Osteoblast (primary cell): Measurements from ENCODE around the gene HOOK1. TPM values are rescaled to one million over a fixed set of nuclear protein-coding genes. Genes with fewer than 3 reads are reported as not detected.

Experiments
- DNase-seq: peaks from one replicate; pipeline ENCODE4 v3.0.0; 2011; ENCODE audit warnings: low spot score, mixed read lengths; ENCODE audit not compliant: insufficient read length; ENCODE audit errors: missing footprints
- H2AFZ ChIP-seq: 2 replicates; pipeline ENCODE4 v1.6.0; 2011; ENCODE audit warnings: mild to moderate bottlenecking, low read length
- H3K27ac ChIP-seq: 2 replicates; pipeline ENCODE4 v1.5.1; 2011; ENCODE audit warnings: mild to moderate bottlenecking, low read depth, low read length, moderate library complexity
- H3K27me3 ChIP-seq: 2 replicates; pipeline ENCODE4 v1.6.0; 2012; ENCODE audit warnings: mild to moderate bottlenecking, control low read depth, inconsistent platforms, low read length, moderate library complexity; ENCODE audit not compliant: insufficient read depth
- H3K36me3 ChIP-seq: 2 replicates; pipeline ENCODE4 v1.5.1; 2011; ENCODE audit warnings: mild to moderate bottlenecking, low read length, control low read depth, moderate library complexity; ENCODE audit not compliant: insufficient read depth
- H3K4me1 ChIP-seq: 2 replicates; pipeline ENCODE4 v1.5.1; 2011; ENCODE audit warnings: mild to moderate bottlenecking, low read length, control low read depth, moderate library complexity; ENCODE audit not compliant: insufficient read depth
- H3K4me2 ChIP-seq: 2 replicates; pipeline ENCODE4 v1.6.0; 2011; ENCODE audit warnings: mild to moderate bottlenecking, low read length; ENCODE audit not compliant: insufficient read depth
- H3K4me3 ChIP-seq: fragments of 200-600 bp; sonication (generic); 3 replicates; pipeline ENCODE4 v1.5.1; 2012; ENCODE audit warnings: mild to moderate bottlenecking, low read length, inconsistent platforms; ENCODE audit not compliant: insufficient read depth
- H3K79me2 ChIP-seq: 2 replicates; pipeline ENCODE4 v1.6.0; 2012; ENCODE audit warnings: mild to moderate bottlenecking, low read length, control low read depth, inconsistent platforms; ENCODE audit not compliant: insufficient read depth
- H3K9me3 ChIP-seq: 2 replicates; pipeline ENCODE4 v1.5.1; 2011; ENCODE audit warnings: low read depth, low read length, control low read depth
- H4K20me1 ChIP-seq: 2 replicates; pipeline ENCODE4 v1.6.0; 2012; ENCODE audit warnings: mild to moderate bottlenecking, low read length, control low read depth; ENCODE audit not compliant: insufficient read depth
- total RNA-seq: library from RNA; depleted of rRNA; stranded (reverse); fragments of >200 nt; gene quantifications from 2 replicates; pipeline ENCODE4 v1.2.3, GENCODE V29; 2012
- TF ChIP-seq, protein P1 (sequence below): IDR thresholded peaks from 2 replicates; pipeline ENCODE4 v1.5.1; 2011; ENCODE audit warnings: mild to moderate bottlenecking, low read depth, low read length, moderate library complexity; ENCODE audit errors: extremely low read depth

HOOK1 gene
- total RNA-seq, 1 donor: not detected

DNA sequence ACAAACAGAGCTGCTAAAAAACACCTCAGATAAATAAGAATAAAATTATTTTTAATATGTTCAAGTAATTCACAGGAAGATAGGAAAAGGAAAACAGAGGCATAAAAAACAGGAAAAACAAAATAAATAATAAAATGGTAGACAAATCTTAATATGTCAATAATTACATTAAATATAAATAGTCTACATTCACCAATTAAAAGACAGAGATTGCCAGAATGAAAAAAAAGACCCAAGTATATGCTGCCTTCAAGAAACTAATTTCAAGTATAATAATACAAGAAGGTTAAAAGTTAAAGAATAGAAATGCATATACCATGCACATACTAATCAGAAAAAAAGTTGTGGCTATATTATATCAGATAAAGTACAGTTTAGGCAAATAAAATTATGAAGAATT, 109.9 kb downstream of the HOOK1 start:
- Histone ChIP-seq H3K9me3 (peaks cover 5% of the 10 kb centered on the region), H3K27ac (no peak overlapping the region), H3K4me1 (peaks cover 3% of the 10 kb centered on the region), H4K20me1 (no peaks in the 10 kb centered on the region), H3K4me2 (no peak overlapping the region), H3K4me3 (no peak overlapping the region), H3K79me2 (no peaks in the 10 kb centered on the region), H2AFZ (no peak overlapping the region), H3K36me3 (no peaks in the 10 kb centered on the region), H3K27me3 (peaks cover 23% of the 10 kb centered on the region)
- TF ChIP-seq, protein P1, sequence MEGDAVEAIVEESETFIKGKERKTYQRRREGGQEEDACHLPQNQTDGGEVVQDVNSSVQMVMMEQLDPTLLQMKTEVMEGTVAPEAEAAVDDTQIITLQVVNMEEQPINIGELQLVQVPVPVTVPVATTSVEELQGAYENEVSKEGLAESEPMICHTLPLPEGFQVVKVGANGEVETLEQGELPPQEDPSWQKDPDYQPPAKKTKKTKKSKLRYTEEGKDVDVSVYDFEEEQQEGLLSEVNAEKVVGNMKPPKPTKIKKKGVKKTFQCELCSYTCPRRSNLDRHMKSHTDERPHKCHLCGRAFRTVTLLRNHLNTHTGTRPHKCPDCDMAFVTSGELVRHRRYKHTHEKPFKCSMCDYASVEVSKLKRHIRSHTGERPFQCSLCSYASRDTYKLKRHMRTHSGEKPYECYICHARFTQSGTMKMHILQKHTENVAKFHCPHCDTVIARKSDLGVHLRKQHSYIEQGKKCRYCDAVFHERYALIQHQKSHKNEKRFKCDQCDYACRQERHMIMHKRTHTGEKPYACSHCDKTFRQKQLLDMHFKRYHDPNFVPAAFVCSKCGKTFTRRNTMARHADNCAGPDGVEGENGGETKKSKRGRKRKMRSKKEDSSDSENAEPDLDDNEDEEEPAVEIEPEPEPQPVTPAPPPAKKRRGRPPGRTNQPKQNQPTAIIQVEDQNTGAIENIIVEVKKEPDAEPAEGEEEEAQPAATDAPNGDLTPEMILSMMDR: no peak
- no peak for DNase-seq

Other genes starting within 250 kb of the HOOK1 start
- not detected in 2 replicates for gene CYP2J2, start 111.8 kb downstream of the HOOK1 start, total RNA-seq